Cerebellar nuclear complex (tissue), 1 donor: ENCODE data around the gene LGALS7.

ENCODE experiments used
- DNase-seq, 2 experiments: peaks; one replicate each; lab custom pipeline; 2025; lab: John Stamatoyannopoulos, UW

The LGALS7 gene

DNA sequence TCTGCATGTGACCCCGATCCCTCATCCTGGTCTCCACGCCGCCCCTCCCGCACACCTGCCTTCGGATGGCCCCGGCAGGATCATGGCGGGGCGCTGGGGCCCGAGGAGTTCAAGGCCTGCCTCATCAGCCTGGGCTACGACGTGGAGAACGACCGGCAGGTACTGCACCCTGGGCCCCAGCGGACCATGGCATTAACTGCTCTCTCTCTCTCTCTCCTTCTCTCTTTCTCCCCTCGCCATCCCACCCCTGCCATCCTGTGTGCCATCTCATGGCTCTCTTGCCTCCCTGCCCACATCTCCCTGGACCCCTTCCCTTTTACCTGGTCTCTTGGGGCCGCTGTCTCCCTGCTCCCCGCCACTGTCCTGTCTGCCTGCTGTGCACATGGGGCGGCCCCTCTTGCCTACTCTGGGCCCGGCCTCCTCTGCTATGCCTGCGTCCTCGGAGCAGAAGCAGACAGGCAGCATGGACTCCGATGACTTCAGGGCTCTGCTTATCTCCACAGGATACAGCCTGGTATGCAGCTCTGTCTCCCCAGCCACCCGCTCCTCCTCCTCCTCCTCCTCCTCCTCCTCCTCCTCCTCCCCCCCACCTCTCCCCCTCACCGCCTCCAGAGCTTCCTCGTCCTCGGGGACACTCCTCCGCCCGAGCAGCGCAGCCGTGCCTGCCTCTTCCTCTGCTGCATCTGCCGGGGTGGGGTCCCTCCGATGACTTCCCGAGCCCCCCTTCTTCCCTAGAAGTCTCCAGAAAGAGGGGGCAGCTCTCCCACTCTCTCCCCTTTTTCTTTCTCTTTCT lies 45.3 kb downstream of the LGALS7 start:
- DNase-seq: no peak

DNA sequence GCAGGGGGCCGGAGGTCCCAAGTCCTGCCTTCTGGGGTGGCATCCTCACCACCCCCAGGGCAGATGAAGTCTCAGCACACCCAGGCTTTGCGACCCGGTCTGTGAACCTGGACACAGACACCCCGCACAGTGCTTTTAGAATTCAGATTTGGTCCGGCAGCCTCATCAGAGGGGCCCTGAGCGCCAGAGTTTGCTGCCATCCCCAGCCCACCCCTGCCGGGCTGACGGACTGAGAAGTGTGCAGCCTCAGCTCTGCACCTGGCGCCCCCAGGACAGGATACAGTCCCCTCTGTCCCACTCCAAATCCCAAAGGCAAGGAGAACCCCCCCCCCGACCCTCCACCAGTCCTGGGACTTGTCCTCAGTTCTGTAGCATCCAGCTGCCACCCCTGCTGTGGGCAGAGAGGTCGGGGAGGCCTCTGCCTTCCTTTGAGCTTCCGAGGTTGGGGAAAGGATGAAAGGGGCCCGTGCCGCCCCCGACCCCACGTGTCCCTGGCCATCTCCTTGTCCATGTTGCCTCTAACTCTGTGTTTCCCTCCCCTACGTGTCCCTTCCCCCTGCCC lies 45.9 kb downstream of the LGALS7 start:
- DNase-seq: no peak

GRCh38 chr19:38726761-38727301 lies 46.5 kb downstream of the LGALS7 start:
- no peak for DNase-seq

DNA sequence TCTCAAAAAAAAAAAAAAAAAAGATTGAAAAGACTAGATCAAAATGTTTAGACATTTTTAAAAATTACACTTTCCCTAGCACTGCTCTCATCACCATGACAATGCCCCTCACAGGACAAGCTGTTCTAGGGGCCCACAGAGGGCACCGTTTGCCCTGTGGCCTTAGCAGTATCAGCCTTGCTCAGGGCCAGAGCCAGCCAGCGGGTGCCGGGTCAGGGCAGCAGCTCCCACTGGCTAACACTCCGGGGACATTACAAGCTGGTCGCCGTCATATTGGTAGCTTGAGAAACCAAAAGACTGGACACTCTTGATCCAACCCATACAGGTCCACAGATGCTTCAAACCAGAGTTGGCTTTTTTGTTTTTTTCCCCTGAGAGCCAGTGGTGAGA lies 47.0 kb downstream of the LGALS7 start:
- no peak for DNase-seq

- no peak for DNase-seq
Observed at GRCh38 chr19:38725469-38726283, 47.6 kb downstream of the LGALS7 start.

- DNase-seq: no peak
Observed at GRCh38 chr19:38723990-38724854, 49.1 kb downstream of the LGALS7 start.

- DNase-seq: no peak
Observed at GRCh38 chr19:38723606-38723965, 49.7 kb downstream of the LGALS7 start.

GRCh38 chr19:38722947-38723605 lies 50.2 kb downstream of the LGALS7 start:
- no peak for DNase-seq

GRCh38 chr19:38721979-38722773 lies 51.1 kb downstream of the LGALS7 start:
- DNase-seq: no peak

DNA sequence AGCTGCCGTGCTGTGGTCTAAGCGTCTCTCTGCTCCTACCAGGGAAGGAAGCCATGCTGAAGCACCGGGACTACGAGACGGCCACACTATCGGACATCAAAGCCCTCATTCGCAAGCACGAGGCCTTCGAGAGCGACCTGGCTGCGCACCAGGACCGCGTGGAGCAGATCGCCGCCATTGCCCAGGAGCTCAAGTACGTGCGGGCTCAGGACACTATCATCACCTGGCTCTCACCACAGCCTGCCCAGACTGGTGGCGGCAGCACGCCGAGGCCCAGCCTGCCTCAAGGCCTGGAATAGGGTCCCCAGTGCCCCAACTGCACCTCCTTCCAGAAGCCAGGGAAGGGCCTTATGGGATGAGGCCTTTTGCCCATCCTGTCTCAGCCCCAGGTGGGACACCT lies 51.8 kb downstream of the LGALS7 start:
- no peak for DNase-seq
